Erythroblast (primary cell): Measurements from ENCODE around the gene WRNIP1.

Experiments
- GATA1 ChIP-seq: IDR thresholded peaks from 2 replicates; pipeline ENCODE4 v1.6.1; 2011; ENCODE audit warnings: low read depth, mild to moderate bottlenecking, control low read depth, low read length, moderate library complexity
- POLR2A ChIP-seq: IDR thresholded peaks from 2 replicates; pipeline ENCODE4 v1.6.1; 2011; ENCODE audit warnings: mild to moderate bottlenecking, low read length

- TF ChIP-seq POLR2A = no peak
- no peak for TF ChIP-seq GATA1
Measured at GRCh38 chr6:2754393-2754792, 10.8 kb upstream of the WRNIP1 start.
